Measurements from ENCODE around the gene GGT6. TPM values are rescaled to one million over a fixed set of nuclear protein-coding genes. Genes with fewer than 3 reads are reported as not detected.

Gene GGT6
- polyA plus RNA-seq, 3 donors from 2014 or later = not detected

DNA sequence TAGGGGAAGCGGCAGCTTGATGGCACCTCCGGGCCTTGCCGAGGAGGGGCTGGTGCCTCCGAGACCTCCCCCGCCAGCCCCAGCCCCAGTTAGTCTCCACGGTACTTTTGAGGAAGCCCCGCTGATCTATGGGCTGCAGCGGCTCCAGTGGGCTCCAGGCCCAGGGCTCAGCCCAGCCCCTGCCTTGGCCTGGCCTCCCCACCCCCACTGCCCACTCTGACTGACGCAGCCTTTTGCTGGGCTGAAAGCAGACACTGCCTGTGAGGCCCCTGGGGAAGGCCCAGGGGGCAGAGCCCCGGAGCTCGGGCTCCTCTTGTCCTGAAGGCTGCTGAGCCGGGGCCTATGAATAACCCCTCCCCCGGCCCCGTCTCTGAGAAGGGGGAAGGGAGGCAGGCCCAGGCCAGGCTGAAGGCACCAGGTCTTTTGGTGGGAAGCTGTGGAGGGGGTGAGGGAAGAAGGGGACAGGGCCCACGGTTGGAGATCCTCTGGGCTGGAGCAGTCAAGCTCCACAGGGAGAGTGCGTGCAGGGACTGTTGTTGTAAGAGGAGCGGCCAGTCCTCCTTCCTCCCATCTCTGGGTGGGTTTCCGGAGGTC, 16.4 kb upstream of the GGT6 start:
- DNase-seq = no peak
- no peak overlapping the region for H3K27ac Mint-ChIP-seq
- no peaks in the 10 kb centered on the region for H3K9me3 Mint-ChIP-seq
- no peak overlapping the region for H3K4me3 Mint-ChIP-seq
- H3K4me1 Mint-ChIP-seq = no peaks in the 10 kb centered on the region
- H3K36me3 Mint-ChIP-seq = no peaks in the 10 kb centered on the region
- H3K27me3 Mint-ChIP-seq (ENCODE audit: low read depth in 3 of 3) = peaks cover 1 to 7% (median 4%) of the 10 kb centered on the region in 3 donors

DNA sequence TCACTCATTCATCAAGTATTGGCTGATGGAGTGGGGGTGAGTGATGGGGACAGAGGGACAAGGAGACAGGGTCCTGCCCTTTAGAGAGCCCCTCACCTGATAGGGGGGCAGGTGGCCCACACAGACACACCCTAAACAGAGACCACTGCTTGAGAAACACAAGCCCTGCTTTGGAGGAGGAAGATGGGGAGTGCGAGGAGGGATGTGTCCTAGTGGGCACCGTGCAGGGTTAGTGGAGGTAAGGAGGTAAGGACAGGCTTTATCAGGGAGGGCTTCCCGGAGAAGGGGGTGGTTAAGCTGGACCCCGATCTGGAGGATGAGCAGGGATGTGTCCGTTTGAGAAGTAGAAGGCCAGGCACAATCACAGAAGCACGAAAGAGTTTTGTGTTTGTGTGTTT, 15.8 kb upstream of the GGT6 start:
- Mint-ChIP-seq H3K36me3 (no peaks in the 10 kb centered on the region), H3K4me3 (no peak overlapping the region), H3K9me3 (no peaks in the 10 kb centered on the region), H3K4me1 (no peaks in the 10 kb centered on the region), H3K27me3 (ENCODE audit: low read depth in 3 of 3) (peaks cover 1 to 4% (median 4%) of the 10 kb centered on the region in 3 donors), H3K27ac (no peak overlapping the region)
- DNase-seq = no peak

DNA sequence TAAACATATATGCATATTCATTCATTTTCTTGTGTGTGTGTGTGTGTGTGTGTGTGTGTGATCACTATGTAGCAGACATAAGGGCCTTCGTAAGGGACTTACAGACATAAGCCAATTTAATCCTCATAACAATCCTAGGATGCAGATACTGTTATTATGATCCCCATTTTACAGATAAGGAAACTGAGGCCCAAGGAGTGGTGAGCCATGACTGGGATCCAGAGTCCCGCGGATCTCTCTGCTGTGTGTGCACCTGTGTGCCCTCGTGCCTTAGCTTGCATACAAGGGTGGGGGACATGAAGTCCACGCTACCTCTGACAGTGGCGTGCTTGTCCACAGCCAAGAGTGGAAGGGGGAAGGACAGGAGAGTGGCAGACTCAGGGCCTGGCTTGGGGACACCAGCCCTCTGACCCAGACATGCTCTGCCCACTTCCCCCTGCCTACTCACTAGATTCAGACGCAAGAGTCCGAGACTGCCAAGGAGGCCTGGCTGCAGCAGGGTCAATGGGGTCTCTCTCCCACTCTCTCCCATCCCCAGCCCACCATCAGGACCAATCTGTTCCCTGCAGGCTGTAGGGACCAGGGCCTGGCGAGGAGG, 14.2 kb upstream of the GGT6 start:
- DNase-seq = no peak
- Mint-ChIP-seq H3K36me3 (no peaks in the 10 kb centered on the region), H3K9me3 (no peaks in the 10 kb centered on the region), H3K4me3 (no peak overlapping the region), H3K27me3 (ENCODE audit: low read depth in 3 of 3) (peaks cover 1 to 2% (median 1%) of the 10 kb centered on the region in 3 donors), H3K27ac (no peak overlapping the region), H3K4me1 (no peaks in the 10 kb centered on the region)

DNA sequence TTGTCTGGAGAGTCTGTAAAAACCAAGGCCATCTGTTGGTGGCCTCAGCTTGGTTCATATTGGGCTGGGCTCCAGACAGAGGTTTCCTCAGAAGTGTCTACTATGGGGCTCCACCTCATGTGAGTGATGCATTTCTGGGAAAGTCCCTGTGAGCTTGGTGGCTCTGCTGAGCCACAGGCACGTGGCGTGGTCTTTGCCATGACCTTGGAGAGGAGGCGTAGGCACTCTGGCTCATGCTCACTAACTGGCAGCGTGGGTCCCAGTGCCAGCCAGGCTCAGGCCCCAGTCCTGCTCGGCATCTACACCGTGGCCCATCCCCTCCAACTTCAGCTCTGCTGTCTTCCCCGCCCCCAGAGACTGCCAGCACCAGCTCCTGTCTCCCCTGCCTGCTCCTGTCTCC, 13.3 kb upstream of the GGT6 start:
- H3K4me1 Mint-ChIP-seq = no peaks in the 10 kb centered on the region
- H3K36me3 Mint-ChIP-seq = no peaks in the 10 kb centered on the region
- no peak overlapping the region for H3K4me3 Mint-ChIP-seq
- no peak for DNase-seq
- H3K9me3 Mint-ChIP-seq = no peaks in the 10 kb centered on the region
- H3K27me3 Mint-ChIP-seq (ENCODE audit: low read depth in 3 of 3) = peaks cover 1 to 2% (median 1%) of the 10 kb centered on the region in 3 donors
- H3K27ac Mint-ChIP-seq = no peak overlapping the region

DNA sequence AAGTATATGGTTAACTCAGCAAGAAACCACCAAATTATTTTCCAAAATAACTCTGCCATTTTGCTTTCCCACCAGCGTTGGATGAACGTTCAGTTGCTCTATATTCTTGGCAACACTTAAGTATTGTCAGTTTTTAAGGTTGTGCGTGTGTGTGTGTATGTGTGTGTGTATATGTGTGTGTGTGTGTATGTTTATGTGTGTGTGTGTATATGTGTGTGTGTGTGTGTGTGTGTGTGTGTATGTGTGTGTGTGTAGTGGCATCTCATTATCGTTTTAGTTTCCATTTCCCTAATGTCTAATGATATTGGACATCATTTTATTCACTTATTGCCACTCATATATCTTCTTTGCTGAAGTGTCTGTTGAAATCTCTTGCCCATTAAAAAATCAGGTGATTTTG, 12.7 kb upstream of the GGT6 start:
- H3K27ac Mint-ChIP-seq = no peak overlapping the region

DNA sequence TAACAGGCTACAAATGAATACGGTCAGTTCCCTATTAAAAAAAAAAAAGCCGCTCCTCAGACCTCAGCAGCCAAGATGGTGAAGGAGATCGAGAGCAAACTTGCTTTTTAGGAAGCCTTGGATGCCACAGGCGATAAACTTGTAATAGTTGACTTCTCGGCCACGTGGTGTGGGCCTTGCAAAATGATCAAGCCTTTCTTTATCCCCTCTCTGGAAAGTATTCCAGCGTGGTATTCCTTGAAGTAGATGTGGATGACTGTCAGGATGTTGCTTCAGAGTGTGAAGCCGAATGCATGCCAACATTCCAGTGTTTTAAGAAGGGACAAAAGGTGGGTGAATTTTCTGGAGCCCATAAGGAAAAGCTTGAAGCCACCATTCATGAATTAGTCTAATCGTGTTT, 11.8 kb upstream of the GGT6 start:
- no peaks in the 10 kb centered on the region for H3K9me3 Mint-ChIP-seq
- no peak for DNase-seq
- H3K4me1 Mint-ChIP-seq = no peaks in the 10 kb centered on the region
- no peaks in the 10 kb centered on the region for H3K36me3 Mint-ChIP-seq
- H3K4me3 Mint-ChIP-seq = no peak overlapping the region
- no peak overlapping the region for H3K27ac Mint-ChIP-seq
- H3K27me3 Mint-ChIP-seq (ENCODE audit: low read depth in 3 of 3) = peaks cover 1 to 2% (median 1%) of the 10 kb centered on the region in 3 donors

More for the DNA sequence above, 12.7 kb upstream of the GGT6 start:
- no peaks in the 10 kb centered on the region for H3K9me3 Mint-ChIP-seq
- H3K4me1 Mint-ChIP-seq = no peaks in the 10 kb centered on the region
- H3K36me3 Mint-ChIP-seq = no peaks in the 10 kb centered on the region
- peaks cover 1 to 2% (median 1%) of the 10 kb centered on the region in 3 donors for H3K27me3 Mint-ChIP-seq (ENCODE audit: low read depth in 3 of 3)
- no peak overlapping the region for H3K4me3 Mint-ChIP-seq
- DNase-seq = no peak

DNA sequence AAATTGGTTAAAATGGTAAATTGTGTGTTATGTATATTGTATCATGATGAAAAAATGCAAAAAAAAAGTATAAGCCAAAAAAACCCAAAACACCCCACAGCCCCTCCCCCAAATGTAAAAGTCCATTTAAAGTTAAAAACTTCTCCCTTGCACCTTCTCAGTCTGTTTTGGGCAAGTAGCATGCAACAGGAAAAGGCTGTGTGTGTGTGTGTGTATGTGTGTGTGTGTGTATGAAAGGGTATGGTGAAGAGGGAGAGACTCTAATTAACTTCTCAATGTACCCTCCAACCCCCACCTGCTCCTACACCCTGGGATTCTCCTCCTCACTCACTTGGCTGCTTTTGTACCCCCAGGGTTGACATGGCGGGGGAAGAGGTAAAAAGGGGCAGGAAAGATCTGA, 9.2 kb upstream of the GGT6 start:
- Mint-ChIP-seq H3K36me3 (no peaks in the 10 kb centered on the region), H3K27ac (no peak overlapping the region), H3K9me3 (no peaks in the 10 kb centered on the region), H3K4me1 (peaks cover 6 to 8% of the 10 kb centered on the region in 2 donors), H3K27me3 (ENCODE audit: low read depth in 3 of 3) (peaks cover 0 to 1% (median 1%) of the 10 kb centered on the region in 3 donors), H3K4me3 (no peak overlapping the region)
- DNase-seq = no peak

DNA sequence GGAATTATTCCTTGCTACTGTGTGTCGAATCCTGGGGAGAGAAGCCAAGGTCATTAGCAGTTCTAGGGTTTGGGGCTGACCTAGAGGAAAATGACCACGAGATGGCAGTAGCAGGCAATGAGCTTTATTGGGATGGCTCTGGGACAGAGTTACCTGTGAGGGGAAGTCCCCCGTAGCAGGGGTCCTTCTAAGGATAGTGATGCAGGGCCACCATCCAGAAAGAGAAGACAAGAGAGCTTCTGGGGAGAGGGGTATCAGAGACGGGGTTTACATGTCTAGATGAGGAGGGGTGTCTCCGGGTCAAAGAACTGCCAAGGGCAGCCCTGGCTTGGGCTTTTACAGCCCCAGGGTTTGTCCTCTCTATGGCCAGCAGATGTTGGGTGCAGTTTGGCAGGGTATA, 6.4 kb upstream of the GGT6 start:
- H3K27me3 Mint-ChIP-seq (ENCODE audit: low read depth in 3 of 3) = no peaks in the 10 kb centered on the region
- H3K27ac Mint-ChIP-seq = peak overlapping the region in 1 of 6 donors; percentile 46
- no peaks in the 10 kb centered on the region for H3K9me3 Mint-ChIP-seq
- DNase-seq = peak in 1 of 3 donors; percentile 17
- peaks cover 6 to 8% of the 10 kb centered on the region in 2 donors for H3K4me1 Mint-ChIP-seq
- H3K4me3 Mint-ChIP-seq = no peak overlapping the region
- H3K36me3 Mint-ChIP-seq = no peaks in the 10 kb centered on the region

DNA sequence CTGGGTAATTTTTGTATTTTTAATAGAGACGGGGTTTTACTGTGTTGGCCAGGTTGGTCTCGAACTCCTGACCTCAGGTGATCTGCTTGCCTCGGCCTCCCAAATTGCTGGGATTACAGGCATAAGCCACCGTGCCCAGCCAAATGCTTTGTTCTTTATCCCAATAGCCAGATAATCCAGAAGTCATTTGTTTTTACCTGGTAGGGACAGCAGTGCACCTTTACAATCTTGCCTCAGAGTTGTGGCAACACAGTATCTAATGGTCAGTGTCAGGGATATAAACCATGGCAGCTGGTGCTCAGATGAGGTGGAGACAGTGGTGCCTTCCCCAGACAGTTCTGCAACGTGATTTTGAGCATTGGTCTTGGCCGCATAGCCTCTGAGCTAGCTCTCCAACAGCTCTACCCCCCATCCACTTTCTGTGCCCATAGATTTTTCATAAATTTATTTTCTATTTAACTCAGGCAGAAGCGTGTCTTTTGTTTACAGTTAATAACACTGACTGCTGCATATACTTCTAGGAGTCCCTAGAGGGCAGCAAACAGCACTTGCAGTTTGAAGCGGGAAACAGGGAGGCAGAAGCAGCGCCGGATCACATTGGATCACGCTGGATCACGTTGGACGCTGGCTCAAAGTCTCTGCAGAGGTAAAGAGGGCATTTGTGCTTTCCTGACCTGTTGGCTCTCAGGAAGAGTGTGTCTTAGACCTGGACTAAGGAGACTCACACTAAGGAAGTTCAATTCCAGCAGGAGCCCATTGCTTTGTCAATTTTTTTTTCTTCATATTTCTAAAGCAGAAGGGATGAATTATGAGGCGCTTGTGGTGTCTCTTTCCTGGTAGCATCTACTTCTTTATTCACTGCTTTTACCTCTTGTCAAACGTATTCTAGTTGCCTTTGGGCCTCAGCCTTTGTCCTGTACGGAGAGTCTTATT, 5.1 kb upstream of the GGT6 start:
- H3K27ac Mint-ChIP-seq = peak overlapping the region in 1 of 6 donors; percentile 3
- no peaks in the 10 kb centered on the region for H3K36me3 Mint-ChIP-seq
- peaks cover 6 to 8% of the 10 kb centered on the region in 2 donors for H3K4me1 Mint-ChIP-seq
- DNase-seq = peak; percentile 37 to 50 (median 41)
- no peaks in the 10 kb centered on the region for H3K27me3 Mint-ChIP-seq (ENCODE audit: low read depth in 3 of 3)
- H3K4me3 Mint-ChIP-seq = peak overlapping the region in 4 of 5 donors; percentile 33 to 59 (median 46)
- no peaks in the 10 kb centered on the region for H3K9me3 Mint-ChIP-seq

DNA sequence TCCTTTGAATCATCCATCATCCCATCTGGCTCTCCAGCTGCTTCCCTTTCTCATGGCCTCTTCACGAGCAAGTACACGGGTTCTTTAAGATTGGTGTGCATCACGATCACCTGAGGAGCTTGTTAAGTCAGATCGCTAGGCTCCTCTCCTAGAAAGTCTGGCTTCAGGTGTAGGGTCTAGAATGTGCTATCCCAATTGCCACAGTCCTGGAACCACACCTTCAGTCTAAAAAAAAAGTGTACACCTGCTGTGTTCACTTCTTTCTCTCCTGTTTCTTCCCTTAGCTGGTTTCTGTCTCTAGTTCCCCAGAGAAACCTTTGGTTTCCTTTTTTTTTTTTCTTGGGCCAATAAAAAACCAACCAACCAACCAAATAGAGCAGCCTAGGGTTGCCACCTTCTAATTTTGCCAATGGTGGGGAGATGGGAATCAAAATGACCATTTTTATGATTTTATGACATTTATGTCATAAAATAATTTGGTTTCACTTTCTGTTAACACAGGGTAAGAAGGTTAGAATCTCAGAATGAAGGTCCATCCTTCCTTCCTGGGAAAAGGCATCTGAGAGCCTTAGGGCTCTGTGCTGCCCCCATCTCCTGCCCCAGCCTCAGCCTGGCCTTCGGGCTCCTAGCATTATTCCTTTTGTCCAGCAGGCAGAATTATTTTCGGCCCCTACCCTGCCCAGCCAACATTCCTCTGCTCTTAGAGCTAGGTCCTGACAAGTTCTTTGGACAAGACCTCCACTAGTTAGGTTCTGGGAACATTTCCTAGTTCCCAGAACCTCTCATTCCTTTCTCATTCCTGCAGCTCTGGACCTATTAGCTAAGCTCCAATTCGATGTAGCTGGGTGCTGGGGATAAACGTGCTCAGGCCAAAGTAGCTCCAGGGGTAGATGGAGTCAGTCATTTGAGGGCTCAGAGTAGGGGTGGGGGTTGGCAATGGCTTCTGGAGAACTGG, 1.9 kb upstream of the GGT6 start:
- no peaks in the 10 kb centered on the region for H3K36me3 Mint-ChIP-seq

DNA sequence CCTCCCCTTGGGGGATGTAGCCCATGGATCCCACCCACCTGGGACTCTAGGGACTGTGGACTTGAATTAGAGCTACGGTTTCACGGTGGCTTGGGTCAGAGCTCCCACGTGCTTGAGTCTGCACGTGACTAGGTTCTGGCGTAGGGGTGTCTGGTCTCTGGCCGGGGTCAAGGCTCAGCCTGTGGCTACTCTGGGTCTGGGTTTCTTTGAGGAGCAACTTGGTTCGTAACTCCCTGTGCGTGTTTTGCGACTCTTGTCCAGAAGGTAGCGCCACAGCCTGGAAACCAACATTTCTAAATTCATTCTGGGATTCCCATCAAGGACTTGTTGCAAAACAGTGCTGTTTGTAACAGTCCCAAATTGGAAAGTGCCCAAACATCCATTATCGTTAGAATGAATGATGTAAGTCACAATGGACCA, 470 bp upstream of the GGT6 start:
- no peaks in the 10 kb centered on the region for H3K27me3 Mint-ChIP-seq (ENCODE audit: low read depth in 3 of 3)
- H3K4me1 Mint-ChIP-seq = peaks cover 10 to 12% of the 10 kb centered on the region in 2 donors
- no peaks in the 10 kb centered on the region for H3K9me3 Mint-ChIP-seq
- DNase-seq = no peak
- no peak overlapping the region for H3K4me3 Mint-ChIP-seq
- H3K36me3 Mint-ChIP-seq = no peaks in the 10 kb centered on the region
- no peak overlapping the region for H3K27ac Mint-ChIP-seq

More for the DNA sequence above, 1.9 kb upstream of the GGT6 start:
- no peaks in the 10 kb centered on the region for H3K27me3 Mint-ChIP-seq (ENCODE audit: low read depth in 3 of 3)
- H3K4me3 Mint-ChIP-seq = no peak overlapping the region
- no peak overlapping the region for H3K27ac Mint-ChIP-seq
- DNase-seq = no peak
- no peaks in the 10 kb centered on the region for H3K9me3 Mint-ChIP-seq
- peaks cover 6 to 8% of the 10 kb centered on the region in 2 donors for H3K4me1 Mint-ChIP-seq

DNA sequence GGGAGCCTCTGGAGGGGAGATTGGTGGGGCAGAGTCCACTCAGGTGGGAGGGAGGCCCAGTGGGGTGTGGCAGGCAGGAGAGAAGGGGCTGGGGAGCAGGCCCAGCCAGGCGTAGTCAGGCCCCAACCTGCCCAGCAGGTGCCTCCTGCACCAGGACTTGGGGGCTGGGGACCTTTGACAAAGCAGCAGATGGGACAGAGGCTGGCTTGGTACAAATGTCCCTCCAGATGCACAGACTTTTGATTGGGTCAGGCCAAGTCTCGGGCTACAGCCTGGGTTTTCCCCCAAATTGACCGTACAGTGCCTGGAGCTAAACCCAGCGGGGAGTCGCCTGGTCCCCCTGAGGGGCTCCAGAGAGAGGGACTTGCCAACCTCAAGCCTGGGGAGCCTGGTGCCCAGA, 411 bp downstream of the GGT6 start:
- H3K4me3 Mint-ChIP-seq = no peak overlapping the region
- DNase-seq = no peak
- no peaks in the 10 kb centered on the region for H3K9me3 Mint-ChIP-seq
- no peak overlapping the region for H3K27ac Mint-ChIP-seq
- H3K27me3 Mint-ChIP-seq (ENCODE audit: low read depth in 3 of 3) = peaks cover 0 to 3% (median 3%) of the 10 kb centered on the region in 3 donors
- peaks cover 14% of the 10 kb centered on the region in 2 donors for H3K4me1 Mint-ChIP-seq
- no peaks in the 10 kb centered on the region for H3K36me3 Mint-ChIP-seq

DNA sequence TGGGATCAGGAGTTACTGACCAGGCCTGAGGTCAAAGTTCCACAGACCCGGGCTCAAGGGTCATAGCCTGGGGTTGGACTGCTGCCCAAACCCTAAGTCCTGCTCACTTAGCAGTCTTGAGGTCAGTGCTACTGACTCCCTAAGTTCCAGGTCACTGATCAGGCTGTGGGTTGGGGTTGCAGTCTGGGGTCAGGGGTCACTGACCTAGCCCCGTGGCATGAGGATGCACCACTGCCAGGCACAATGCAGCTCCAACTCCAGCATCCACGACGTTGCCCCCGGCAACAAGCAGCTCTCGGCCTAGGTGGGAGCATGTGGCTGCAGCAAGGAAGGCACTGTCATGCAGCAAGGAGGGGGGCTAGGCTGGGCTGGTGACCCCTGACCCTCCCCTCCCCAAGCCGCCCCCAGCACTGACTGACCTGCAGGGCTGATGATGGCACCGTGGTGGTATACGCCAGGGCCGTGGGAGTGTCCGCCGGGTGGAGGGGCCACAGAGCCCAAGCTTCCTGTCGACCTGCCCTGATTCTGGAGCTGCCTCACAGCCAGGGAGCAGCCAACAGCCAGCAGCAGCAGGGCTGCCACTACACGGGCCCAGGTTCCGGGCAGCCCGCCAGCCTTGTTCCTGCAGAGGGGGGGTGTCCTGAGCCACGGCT, 1.1 kb downstream of the GGT6 start:
- no peaks in the 10 kb centered on the region for H3K9me3 Mint-ChIP-seq
- no peak for DNase-seq
- no peaks in the 10 kb centered on the region for H3K36me3 Mint-ChIP-seq
- H3K4me3 Mint-ChIP-seq = no peak overlapping the region
- no peak overlapping the region for H3K27ac Mint-ChIP-seq
- H3K4me1 Mint-ChIP-seq = peaks cover 21% of the 10 kb centered on the region in 2 donors
- H3K27me3 Mint-ChIP-seq (ENCODE audit: low read depth in 3 of 3) = peaks cover 0 to 6% (median 3%) of the 10 kb centered on the region in 3 donors

Data from immature natural killer cell (primary cell).